HAP-1 (cell line): ENCODE measurements around the gene DIAPH1.

Experiments used
- DNase-seq, 2 experiments: peaks; one replicate each; pipeline ENCODE4 v3.0.0-alpha.2; 2016 to 2020; ENCODE audit warnings: low spot score in 2 of 2
- H3K27me3 ChIP-seq: fragments of 250-450 bp; sonication (Bioruptor Pico); 2 replicates; pipeline ENCODE4 v1.5.1; 2020; ENCODE audit warnings: low read depth, mild to moderate bottlenecking, moderate library complexity
- H3K36me3 ChIP-seq: fragments of 250-450 bp; sonication (Bioruptor Pico); replicated peaks from 2 replicates; pipeline ENCODE4 v1.5.1; 2020; ENCODE audit warnings: mild to moderate bottlenecking
- H3K4me1 ChIP-seq: fragments of 250-450 bp; sonication (Bioruptor Pico); 2 replicates; pipeline ENCODE4 v1.5.1; 2020; ENCODE audit warnings: mild to moderate bottlenecking
- H3K4me3 ChIP-seq: fragments of 250-450 bp; sonication (Bioruptor Pico); 2 replicates; pipeline ENCODE4 v1.5.1; 2020; ENCODE audit warnings: mild to moderate bottlenecking, moderate library complexity
- H3K9me3 ChIP-seq: fragments of 250-450 bp; sonication (Bioruptor Pico); 2 replicates; pipeline ENCODE4 v1.5.1; 2020; ENCODE audit warnings: mild to moderate bottlenecking, moderate library complexity
- in situ Hi-C: fragments of 300-500 bp; cut with MboI; formaldehyde crosslinking; loops from 3 replicates; pipeline ENCODE4 v1.14.3; 2020; ENCODE audit warnings: low sequenced_read_pairs, inconsistent platforms, mixed read lengths

DIAPH1 gene

GRCh38 chr5:141514330-141515133 lies 104.3 kb downstream of the DIAPH1 start:
- Histone ChIP-seq H3K4me1 (no peaks in the 10 kb centered on the region), H3K27me3 (no peaks in the 10 kb centered on the region), H3K9me3 (no peaks in the 10 kb centered on the region), H3K4me3 (no peak overlapping the region), H3K36me3 (peaks cover 34% of the 10 kb centered on the region)
- in situ Hi-C loops, result no loop called here
- no peak for DNase-seq

- Histone ChIP-seq H3K9me3 (no peaks in the 10 kb centered on the region), H3K36me3 (peaks cover 28% of the 10 kb centered on the region), H3K27me3 (no peaks in the 10 kb centered on the region), H3K4me3 (no peak overlapping the region), H3K4me1 (peaks cover 3% of the 10 kb centered on the region; the same call in 1 of the 2 replicates)
- DNase-seq, result no peak
- in situ Hi-C loops, result no loop called here
Observed at GRCh38 chr5:141513627-141514329, 105.0 kb downstream of the DIAPH1 start.

- Histone ChIP-seq H3K4me3 (no peak overlapping the region), H3K4me1 (peaks cover 3% of the 10 kb centered on the region; the same call in 1 of the 2 replicates), H3K27me3 (no peaks in the 10 kb centered on the region), H3K36me3 (peaks cover 28% of the 10 kb centered on the region), H3K9me3 (no peaks in the 10 kb centered on the region)
- no peak for DNase-seq
- in situ Hi-C loops, result no loop called here
Observed at GRCh38 chr5:141512911-141513626, 105.7 kb downstream of the DIAPH1 start.

- Histone ChIP-seq H3K36me3 (peaks cover 23% of the 10 kb centered on the region), H3K4me3 (no peak overlapping the region), H3K9me3 (no peaks in the 10 kb centered on the region), H3K4me1 (peaks cover 3% of the 10 kb centered on the region; the same call in 1 of the 2 replicates), H3K27me3 (no peaks in the 10 kb centered on the region)
- DNase-seq, result peak in 1 of 2 experiments; percentile 87
- in situ Hi-C loops, result no loop called here
Observed at GRCh38 chr5:141512390-141512910, 106.3 kb downstream of the DIAPH1 start.

GRCh38 chr5:141511771-141512325 lies 107.0 kb downstream of the DIAPH1 start:
- no peaks in the 10 kb centered on the region for H3K27me3 ChIP-seq
- H3K4me3 ChIP-seq, result no peak overlapping the region
- in situ Hi-C loops, result no loop called here
- DNase-seq, result no peak
- peaks cover 17% of the 10 kb centered on the region for H3K36me3 ChIP-seq
- no peaks in the 10 kb centered on the region for H3K9me3 ChIP-seq
- peaks cover 3% of the 10 kb centered on the region; the same call in 1 of the 2 replicates for H3K4me1 ChIP-seq

GRCh38 chr5:141510850-141511601 lies 107.8 kb downstream of the DIAPH1 start:
- in situ Hi-C loops, result no loop called here
- Histone ChIP-seq H3K9me3 (no peaks in the 10 kb centered on the region), H3K4me3 (no peak overlapping the region), H3K36me3 (peaks cover 9% of the 10 kb centered on the region; the same call in 1 of the 2 replicates), H3K27me3 (no peaks in the 10 kb centered on the region), H3K4me1 (peaks cover 3% of the 10 kb centered on the region; the same call in 1 of the 2 replicates)
- no peak for DNase-seq

- in situ Hi-C loops, result no loop called here
- Histone ChIP-seq H3K4me1 (peaks cover 3% of the 10 kb centered on the region; the same call in 1 of the 2 replicates), H3K4me3 (no peak overlapping the region), H3K36me3 (peaks cover 3% of the 10 kb centered on the region; the same call in 1 of the 2 replicates), H3K9me3 (no peaks in the 10 kb centered on the region), H3K27me3 (no peaks in the 10 kb centered on the region)
- no peak for DNase-seq
Observed at GRCh38 chr5:141510160-141510559, 108.6 kb downstream of the DIAPH1 start.

- no peaks in the 10 kb centered on the region for H3K9me3 ChIP-seq
- H3K36me3 ChIP-seq, result no peaks in the 10 kb centered on the region
- DNase-seq, result peak in 1 of 2 experiments; percentile 52
- no peak overlapping the region for H3K4me3 ChIP-seq
- no peaks in the 10 kb centered on the region for H3K27me3 ChIP-seq
- peaks cover 3% of the 10 kb centered on the region; the same call in 1 of the 2 replicates for H3K4me1 ChIP-seq
- in situ Hi-C loops, result no loop called here
Observed at GRCh38 chr5:141508798-141509611, 109.8 kb downstream of the DIAPH1 start.

- H3K4me3 ChIP-seq, result no peak overlapping the region
- no peaks in the 10 kb centered on the region for H3K36me3 ChIP-seq
- no peak for DNase-seq
- H3K27me3 ChIP-seq, result no peaks in the 10 kb centered on the region
- H3K9me3 ChIP-seq, result no peaks in the 10 kb centered on the region
- in situ Hi-C loops, result no loop called here
- peaks cover 3% of the 10 kb centered on the region; the same call in 1 of the 2 replicates for H3K4me1 ChIP-seq
Observed at GRCh38 chr5:141508440-141508797, 110.4 kb downstream of the DIAPH1 start.

GRCh38 chr5:141507387-141508091 lies 111.3 kb downstream of the DIAPH1 start:
- peaks cover 3% of the 10 kb centered on the region; the same call in 1 of the 2 replicates for H3K4me1 ChIP-seq
- H3K27me3 ChIP-seq, result no peaks in the 10 kb centered on the region
- no peaks in the 10 kb centered on the region for H3K9me3 ChIP-seq
- H3K36me3 ChIP-seq, result no peaks in the 10 kb centered on the region
- in situ Hi-C loops, result no loop called here
- no peak for DNase-seq
- no peak overlapping the region for H3K4me3 ChIP-seq

- Histone ChIP-seq H3K36me3 (no peaks in the 10 kb centered on the region), H3K4me1 (peaks cover 3% of the 10 kb centered on the region; the same call in 1 of the 2 replicates), H3K9me3 (no peaks in the 10 kb centered on the region), H3K27me3 (no peaks in the 10 kb centered on the region), H3K4me3 (no peak overlapping the region)
- in situ Hi-C loops, result no loop called here
- DNase-seq, result no peak
Observed at GRCh38 chr5:141506381-141507155, 112.2 kb downstream of the DIAPH1 start.
